Activated CD8-positive, alpha-beta memory T cell treated with anti-CD3 and anti-CD28 coated beads for 1 hour (primary cell): Measurements from ENCODE around the gene LRRN3.
"Not testable (repeated sequence)": the region's sequence is repeated elsewhere in the genome, so short reads cannot be mapped to it uniquely, and the experiment has no call there.

Experiments
- DNase-seq, 2 donors: peaks; one replicate each; pipeline ENCODE4 v3.0.0-alpha.2; 2020; ENCODE audit warnings: low read depth in 1 of 2; ENCODE audit errors: extremely low read depth in 1 of 2

Gene LRRN3

GRCh38 chr7:111090846-111091245 is at the start of gene LRRN3:
Gene LRRN3 (plus strand): TSS chr7:111091127. CDS start chr7:111122773, 31,646 bp downstream.
- DNase-seq: no peak

DNA sequence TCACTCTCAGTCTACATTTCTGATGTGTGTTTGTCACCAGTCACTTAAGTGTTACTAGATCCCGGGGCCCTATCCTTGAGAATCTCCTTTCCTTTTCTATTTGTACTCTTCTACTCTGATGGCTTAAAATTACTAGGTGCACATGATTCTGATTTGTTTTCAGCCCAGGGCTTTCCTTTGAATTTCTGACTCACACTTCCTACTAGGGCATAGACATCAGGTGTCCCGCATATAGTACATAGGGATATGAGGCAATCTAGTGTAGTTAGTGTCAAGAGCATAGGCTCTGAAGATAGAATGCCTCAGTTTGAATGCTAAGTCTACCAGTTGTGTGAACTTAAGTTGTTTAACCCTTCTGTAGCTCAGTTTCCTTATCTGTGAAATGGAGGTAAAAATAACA is 49.4 kb upstream of the LRRN3 start:
- no peak for DNase-seq

DNA sequence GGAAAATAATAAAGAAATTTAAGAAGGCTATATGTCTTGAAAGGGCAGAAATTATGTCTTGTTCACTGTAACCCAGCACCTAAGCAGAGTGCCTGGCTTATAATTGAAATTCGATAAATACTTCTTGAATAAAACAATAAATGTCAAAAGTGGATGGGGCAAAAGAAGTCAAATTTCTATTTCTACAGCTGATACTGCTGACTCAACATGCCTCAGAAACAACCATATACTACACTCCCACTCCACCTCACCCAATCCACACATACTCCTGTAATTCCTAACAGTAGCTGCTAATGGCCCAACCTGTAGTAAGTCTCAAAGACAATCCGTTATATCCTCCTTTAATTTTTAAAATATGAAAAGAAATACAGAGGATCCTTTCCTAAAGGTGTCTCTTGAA is 48.1 kb upstream of the LRRN3 start:
- DNase-seq: no peak

- no peak for DNase-seq
Measured at GRCh38 chr7:111043561-111043960, 47.4 kb upstream of the LRRN3 start.

- no peak for DNase-seq
Measured at GRCh38 chr7:111045449-111045848, 45.5 kb upstream of the LRRN3 start.

DNA sequence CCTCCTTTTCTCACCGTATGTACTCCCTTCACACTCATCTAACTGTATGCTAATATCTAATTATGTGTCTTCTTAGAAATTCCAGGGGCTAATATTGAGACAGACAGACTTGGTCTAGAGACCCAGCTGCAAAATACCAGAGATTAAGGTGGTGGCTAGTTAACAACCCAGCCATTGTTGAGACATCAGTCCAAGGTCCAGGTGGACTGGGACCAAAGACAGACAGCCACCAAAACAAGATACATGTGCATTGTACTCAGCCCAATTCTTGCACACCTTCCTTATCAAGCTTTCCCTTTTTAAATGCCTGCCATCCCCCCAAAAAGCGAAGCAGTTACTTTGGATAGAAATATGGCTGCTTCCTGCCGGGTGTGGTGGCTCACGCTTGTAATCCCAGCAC is 43.3 kb upstream of the LRRN3 start:
- no peak for DNase-seq

GRCh38 chr7:111049971-111050680 is 40.8 kb upstream of the LRRN3 start:
- no peak for DNase-seq

- no peak for DNase-seq
Measured at GRCh38 chr7:111050875-111051416, 40.0 kb upstream of the LRRN3 start.

DNA sequence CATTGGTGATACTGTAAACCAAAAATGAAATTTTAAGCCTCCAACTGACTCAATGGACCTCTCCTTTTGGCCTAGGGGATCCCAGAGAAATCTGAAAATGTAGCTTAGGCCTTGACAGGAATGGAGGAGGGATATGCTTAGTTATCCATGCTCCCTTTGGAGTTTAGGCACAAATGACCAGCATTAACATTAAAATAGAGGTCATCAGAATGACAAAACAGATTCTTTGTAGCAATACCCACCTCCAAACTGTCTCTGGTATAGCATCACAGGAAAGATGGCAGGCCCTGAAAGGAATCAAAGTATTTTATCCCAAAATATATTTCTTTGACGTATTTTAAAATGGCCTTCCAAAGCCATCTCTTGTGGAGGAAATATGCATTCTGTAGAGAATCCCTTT is 39.1 kb upstream of the LRRN3 start:
- DNase-seq: no peak

GRCh38 chr7:111053035-111053434 is 37.9 kb upstream of the LRRN3 start:
- no peak for DNase-seq

GRCh38 chr7:111056371-111056770 is 34.6 kb upstream of the LRRN3 start:
- DNase-seq: no peak

GRCh38 chr7:111057066-111057465 is 33.9 kb upstream of the LRRN3 start:
- no peak for DNase-seq

- DNase-seq: no peak
Measured at GRCh38 chr7:111059833-111060232, 31.1 kb upstream of the LRRN3 start.

- DNase-seq: no peak
Measured at GRCh38 chr7:111063166-111063565, 27.8 kb upstream of the LRRN3 start.

DNA sequence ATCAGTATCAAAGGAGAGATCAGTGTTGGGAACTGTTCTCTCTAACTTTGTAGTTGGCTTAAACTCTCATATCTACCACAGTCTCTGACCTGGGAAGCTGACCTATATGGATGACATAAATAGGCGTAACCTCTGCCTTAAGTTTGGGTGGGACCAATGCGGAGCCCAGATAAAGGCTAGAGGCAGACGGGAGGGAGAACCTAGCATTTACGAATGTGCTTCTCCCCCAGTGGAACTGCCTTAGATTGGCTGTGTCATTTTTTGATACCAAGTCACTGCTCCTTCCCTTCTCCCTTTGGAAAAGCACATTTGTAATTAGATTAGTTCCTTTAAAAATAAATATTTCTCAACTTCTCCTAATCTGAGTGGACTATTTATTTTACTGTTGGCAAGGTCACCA is 23.7 kb upstream of the LRRN3 start:
- no peak for DNase-seq

DNA sequence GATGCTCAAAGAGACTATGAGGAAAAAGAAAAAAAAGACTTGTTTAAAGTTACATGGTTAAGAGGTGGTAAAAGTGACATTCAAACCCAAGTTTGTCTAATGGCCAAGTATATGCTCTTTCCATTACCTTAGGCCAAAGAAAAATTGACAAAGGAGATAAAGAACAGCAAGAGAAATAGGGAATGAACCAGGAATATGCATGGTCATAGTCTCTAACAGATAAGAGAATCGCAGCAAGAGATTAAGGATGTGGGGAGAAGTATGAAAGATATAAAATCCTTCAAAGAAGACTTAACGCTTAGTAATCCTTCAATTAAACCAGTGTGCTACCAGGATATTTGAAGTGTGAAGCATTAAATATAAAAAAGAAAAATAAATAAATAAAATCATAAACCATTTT is 23.2 kb upstream of the LRRN3 start:
- DNase-seq: no peak

GRCh38 chr7:111068618-111069017 is 22.3 kb upstream of the LRRN3 start:
- DNase-seq: no peak

DNA sequence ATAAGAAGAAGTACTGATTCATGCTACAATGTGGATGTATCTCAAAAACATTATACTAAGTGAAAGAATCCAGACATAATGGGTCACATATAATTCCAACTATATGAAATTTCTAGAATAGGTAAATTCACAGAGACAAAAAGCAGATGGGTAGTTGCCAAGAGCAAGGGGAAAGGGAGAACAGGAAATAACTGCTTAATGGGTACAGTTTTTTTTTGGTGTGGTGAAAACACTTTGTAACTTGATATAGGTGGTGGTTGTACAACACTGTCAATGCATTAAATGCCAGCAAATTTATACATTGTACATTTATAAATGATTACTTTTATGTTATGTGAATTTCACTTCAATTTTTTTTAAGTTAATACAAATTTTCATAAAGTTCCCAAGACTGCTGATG is 19.4 kb upstream of the LRRN3 start:
- DNase-seq: no peak

- DNase-seq: not testable (repeated sequence)
Measured at GRCh38 chr7:111072658-111073057, 18.3 kb upstream of the LRRN3 start.

DNA sequence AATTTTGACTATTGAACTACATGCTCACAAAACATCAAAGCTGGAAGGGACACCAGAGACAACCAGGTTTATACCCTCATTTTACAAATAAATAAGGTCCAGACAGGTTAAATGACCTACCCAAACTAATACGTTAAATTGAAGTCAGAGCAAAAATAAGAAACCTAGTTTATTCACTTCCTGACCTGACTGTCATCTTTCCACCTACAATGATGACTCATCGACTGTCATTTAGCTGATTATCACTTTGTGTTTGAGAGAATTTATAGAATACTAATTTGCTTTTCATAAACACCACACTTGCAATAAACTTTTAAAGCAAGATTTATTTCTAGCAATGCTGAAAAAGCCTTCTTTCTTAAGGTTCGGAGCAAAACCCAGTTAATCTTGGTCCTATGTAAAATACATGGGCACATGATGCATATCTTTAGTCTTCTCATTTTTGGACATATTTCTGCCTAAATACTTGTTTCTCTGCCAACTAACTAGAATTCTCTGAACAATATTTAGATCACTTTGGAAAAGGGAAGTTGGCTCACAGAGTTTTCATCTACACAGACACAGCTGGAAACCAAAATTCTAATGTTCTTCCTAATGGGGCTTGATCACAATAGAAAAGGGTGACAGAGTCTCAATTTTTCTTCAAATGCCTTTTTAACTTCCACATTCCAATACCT is 16.7 kb upstream of the LRRN3 start:
- DNase-seq: no peak

DNA sequence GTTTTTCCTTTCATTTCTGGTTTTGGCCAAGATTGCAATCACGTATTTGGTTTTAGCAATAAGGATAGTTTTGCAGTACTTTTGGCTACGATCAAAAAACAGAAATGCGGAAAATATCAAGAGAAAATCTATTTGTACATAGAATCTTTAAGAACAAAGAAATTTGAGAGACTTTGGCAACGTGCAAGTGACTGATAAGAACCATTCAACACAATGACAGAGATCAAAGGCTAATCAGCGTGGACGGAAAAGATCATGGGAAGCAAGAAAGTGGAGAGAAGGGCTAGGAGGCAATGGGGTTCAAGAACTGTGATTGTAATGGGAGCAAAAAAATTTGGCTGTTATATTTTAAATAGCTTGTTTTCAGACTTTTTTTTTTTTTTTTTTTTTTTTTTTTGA is 16.2 kb upstream of the LRRN3 start:
- DNase-seq: no peak

- DNase-seq: no peak
Measured at GRCh38 chr7:111075498-111075897, 15.4 kb upstream of the LRRN3 start.
